Brain microvascular endothelial cell (primary cell): ENCODE results near the gene ZNF205.
"Not testable (repeated sequence)": the region's sequence is repeated elsewhere in the genome, so short reads cannot be mapped to it uniquely, and the experiment has no call there.

Experiments used
- DNase-seq: peaks from one replicate; pipeline ENCODE4 v3.0.0-alpha.2; 2020
- H3K27ac ChIP-seq: fragments of 250-450 bp; sonication (Bioruptor Pico); 2 replicates; pipeline ENCODE4 v1.5.1; 2020; ENCODE audit warnings: mild to moderate bottlenecking, moderate library complexity
- H3K27me3 ChIP-seq: fragments of 250-450 bp; sonication (Bioruptor Pico); replicated peaks from 2 replicates; pipeline ENCODE4 v1.5.1; 2020; ENCODE audit warnings: mild to moderate bottlenecking
- H3K36me3 ChIP-seq: fragments of 250-450 bp; sonication (Bioruptor Pico); replicated peaks from 2 replicates; pipeline ENCODE4 v1.5.1; 2020; ENCODE audit warnings: mild to moderate bottlenecking
- H3K4me3 ChIP-seq: 2 replicates; pipeline ENCODE4 v1.5.1; 2011; ENCODE audit warnings: low read depth, mild to moderate bottlenecking, control low read depth, low read length, moderate library complexity
- in situ Hi-C: cut with HindIII; loops from 2 replicates; pipeline ENCODE4 v1.10.0; 2017; ENCODE audit warnings: low sequenced_read_pairs, low pct_ligation_motif_present
- TF ChIP-seq, protein P1 (sequence below): IDR thresholded peaks from 2 replicates; pipeline ENCODE4 v1.5.1; 2011; ENCODE audit warnings: low read depth, mild to moderate bottlenecking, moderate library complexity, low read length, control low read depth, inconsistent platforms; ENCODE audit errors: missing control alignments

The ZNF205 gene

DNA sequence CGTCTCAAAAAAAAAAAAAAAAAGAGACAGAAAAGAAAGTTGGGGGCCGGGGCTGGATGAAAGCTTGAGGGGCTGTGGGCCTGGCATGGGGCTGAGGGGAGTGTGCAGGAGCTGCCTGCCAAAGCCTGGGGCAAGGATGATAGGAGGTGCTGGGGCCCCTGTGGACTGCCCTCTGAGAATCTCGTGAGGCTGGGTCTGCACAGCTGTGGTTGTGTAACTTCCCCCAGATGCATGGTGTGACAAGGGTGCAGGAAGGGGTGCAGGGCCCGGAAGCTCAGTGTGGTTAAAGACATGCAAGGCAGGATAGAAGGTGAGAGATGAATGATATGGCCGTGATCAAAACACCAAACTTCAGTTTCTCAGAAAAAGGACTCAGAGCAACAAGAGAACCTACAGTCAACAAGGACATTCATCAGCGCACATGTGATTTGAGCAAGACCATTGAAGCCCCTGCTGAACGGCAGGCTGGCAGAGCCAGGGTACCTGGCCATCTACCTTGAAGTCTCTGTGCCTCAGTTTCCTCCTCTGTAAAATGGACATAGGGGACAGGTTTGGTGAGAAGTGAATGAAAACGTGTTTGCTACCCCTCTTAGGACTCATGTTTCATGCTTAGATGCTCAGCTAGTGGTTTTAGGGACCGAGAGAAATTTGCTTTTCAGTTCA, 37.4 kb upstream of the ZNF205 start:
- TF ChIP-seq, protein P1, sequence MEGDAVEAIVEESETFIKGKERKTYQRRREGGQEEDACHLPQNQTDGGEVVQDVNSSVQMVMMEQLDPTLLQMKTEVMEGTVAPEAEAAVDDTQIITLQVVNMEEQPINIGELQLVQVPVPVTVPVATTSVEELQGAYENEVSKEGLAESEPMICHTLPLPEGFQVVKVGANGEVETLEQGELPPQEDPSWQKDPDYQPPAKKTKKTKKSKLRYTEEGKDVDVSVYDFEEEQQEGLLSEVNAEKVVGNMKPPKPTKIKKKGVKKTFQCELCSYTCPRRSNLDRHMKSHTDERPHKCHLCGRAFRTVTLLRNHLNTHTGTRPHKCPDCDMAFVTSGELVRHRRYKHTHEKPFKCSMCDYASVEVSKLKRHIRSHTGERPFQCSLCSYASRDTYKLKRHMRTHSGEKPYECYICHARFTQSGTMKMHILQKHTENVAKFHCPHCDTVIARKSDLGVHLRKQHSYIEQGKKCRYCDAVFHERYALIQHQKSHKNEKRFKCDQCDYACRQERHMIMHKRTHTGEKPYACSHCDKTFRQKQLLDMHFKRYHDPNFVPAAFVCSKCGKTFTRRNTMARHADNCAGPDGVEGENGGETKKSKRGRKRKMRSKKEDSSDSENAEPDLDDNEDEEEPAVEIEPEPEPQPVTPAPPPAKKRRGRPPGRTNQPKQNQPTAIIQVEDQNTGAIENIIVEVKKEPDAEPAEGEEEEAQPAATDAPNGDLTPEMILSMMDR = no peak
- in situ Hi-C loops = no loop called here
- Histone ChIP-seq H3K36me3 (no peaks in the 10 kb centered on the region), H3K27ac (no peak overlapping the region), H3K27me3 (peaks cover 2% of the 10 kb centered on the region), H3K4me3 (no peak overlapping the region)
- no peak for DNase-seq

DNA sequence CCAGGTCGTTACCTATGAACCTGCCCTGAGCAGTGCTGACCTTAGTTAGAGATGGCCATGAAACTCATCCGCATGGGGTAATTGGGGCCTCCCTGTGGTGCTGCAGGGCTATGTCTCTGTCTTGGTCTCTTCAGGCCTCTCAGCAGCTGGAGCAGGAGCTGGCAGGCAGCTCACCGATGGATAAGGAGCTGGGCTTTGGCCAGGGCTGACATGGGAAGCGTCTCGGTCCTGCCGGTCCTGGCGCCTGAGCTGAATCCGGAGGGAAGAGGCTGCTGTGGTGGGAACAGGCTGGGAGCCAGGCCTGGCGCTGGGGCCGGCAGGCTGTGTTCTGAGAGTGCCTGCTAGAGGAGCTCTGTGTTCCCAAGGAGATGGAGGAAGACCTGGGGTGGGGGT, 36.9 kb upstream of the ZNF205 start:
- peaks cover 2% of the 10 kb centered on the region for H3K27me3 ChIP-seq
- DNase-seq = no peak
- no peak overlapping the region for H3K4me3 ChIP-seq

DNA sequence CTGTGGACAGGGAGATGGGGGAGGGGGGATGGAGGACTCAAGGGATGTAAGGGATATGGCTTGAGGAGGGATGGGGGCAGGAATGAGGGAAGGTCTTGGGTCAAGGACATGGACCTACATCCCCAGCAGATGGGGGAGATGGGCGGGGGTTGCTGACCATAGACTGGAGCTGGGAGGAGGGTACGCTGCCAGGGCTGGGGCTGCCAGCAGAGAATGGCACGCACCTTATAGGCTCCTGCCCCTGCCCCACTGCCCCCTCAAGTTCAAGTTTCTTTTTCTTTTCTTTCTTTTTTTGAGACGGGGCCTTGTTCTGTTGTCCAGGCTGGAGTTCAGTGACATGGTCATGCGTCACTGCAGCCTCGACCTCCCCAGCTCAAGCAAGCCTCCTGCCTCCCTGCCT, 36.4 kb upstream of the ZNF205 start:
- H3K4me3 ChIP-seq, DNase-seq, H3K27ac ChIP-seq, in situ Hi-C loops, H3K36me3 ChIP-seq, H3K27me3 ChIP-seq: not testable (repeated sequence)

More for the DNA sequence above, 36.9 kb upstream of the ZNF205 start:
- in situ Hi-C loops = no loop called here
- Histone ChIP-seq H3K27ac (no peak overlapping the region), H3K36me3 (no peaks in the 10 kb centered on the region)
- TF ChIP-seq, protein P1 = no peak

DNA sequence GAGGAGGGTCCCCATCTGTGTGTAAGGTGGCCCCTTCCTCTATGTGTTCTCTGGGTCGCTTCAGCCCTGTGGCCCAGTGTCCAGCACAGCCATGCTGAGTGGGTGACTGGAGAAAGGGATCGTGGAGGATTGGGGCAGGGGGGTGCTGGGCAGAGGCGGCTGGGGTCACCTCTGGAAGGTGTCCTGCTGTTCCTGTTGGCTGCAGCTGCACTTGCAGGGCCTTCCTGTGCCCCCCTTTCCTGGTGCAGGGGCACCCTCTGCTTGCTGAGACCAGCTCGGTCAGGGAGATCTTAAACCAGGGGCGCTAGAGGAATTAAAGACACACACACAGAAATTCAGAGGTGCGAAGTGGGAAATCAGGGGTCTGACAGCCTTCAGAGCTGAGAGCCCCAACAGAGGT, 35.8 kb upstream of the ZNF205 start:
- no peak overlapping the region for H3K4me3 ChIP-seq
- no peak overlapping the region for H3K27ac ChIP-seq

DNA sequence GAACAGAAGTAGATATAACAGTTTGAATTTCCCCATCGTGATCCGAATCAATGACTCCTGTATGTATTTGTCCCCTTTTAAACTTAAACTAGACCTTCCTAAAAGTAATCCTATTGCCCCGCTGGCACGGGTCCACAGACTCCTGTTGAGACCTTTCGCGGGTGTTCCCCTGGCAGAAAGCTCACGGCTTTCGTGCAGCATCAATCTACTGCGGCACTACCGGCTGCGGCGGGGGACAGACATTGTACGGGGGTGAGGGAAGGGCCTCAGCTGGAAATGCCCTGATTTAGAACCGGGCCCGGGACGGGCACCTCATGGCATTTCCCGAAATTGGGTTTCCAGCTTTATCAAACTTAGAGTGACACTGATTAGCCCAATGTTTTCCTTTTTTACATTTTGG, 32.4 kb upstream of the ZNF205 start:
- Histone ChIP-seq H3K27ac (no peak overlapping the region), H3K27me3 (peaks cover 2% of the 10 kb centered on the region), H3K36me3 (no peaks in the 10 kb centered on the region), H3K4me3 (no peak overlapping the region)
- TF ChIP-seq, protein P1 = no peak
- in situ Hi-C loops = no loop called here
- no peak for DNase-seq

More for the DNA sequence above, 35.8 kb upstream of the ZNF205 start:
- Histone ChIP-seq H3K27me3 (peaks cover 2% of the 10 kb centered on the region), H3K36me3 (no peaks in the 10 kb centered on the region)
- in situ Hi-C loops = no loop called here
- TF ChIP-seq, protein P1 = no peak
- DNase-seq = no peak

DNA sequence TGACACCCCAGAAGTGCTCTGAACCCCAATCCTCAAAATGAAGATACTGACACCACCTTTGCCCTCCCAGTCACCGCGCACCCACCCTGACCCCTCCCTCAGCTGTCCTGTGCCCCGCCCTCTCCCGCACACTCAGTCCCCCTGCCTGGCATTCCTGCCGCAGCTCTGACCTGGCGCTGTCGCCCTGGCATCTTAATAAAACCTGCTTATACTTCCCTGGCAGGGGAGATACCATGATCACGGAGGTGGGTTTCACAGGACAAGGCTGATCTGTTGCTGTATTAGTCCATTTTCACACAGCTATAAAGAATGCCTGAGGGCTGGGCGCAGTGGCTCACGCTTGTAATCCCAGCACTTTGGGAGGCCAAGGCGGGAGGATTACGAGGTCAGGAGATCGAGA, 30.4 kb upstream of the ZNF205 start:
- H3K4me3 ChIP-seq, DNase-seq, H3K27ac ChIP-seq, H3K36me3 ChIP-seq, H3K27me3 ChIP-seq, in situ Hi-C loops: not testable (repeated sequence)

DNA sequence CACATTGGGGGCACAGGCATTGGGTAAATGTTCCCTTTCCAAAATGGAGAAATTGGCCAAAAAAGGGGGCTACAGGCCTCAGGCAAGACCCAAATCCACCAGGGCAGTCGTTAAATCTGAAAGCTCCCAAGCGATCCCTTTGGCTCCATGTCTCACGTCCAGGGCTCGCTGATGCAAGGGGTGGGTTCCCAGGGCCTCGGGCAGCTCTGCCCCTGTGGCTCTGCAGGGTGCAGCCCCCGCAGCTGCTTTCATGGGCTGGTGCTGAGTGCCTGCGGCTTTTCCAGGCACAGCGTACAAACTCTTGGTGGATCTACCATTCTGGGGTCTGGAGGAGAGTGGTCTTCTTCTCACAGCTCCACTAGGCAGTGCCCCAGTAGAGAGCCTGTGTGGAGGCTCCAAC, 29.0 kb upstream of the ZNF205 start:
- H3K27ac ChIP-seq, H3K36me3 ChIP-seq, H3K27me3 ChIP-seq, DNase-seq, in situ Hi-C loops, H3K4me3 ChIP-seq: not testable (repeated sequence)
